PFSK-1 (cell line): ENCODE data around the gene PIEZO2.

Experiments used
- FOXP2 ChIP-seq: optimal IDR thresholded peaks from 2 replicates; pipeline ENCODE3; 2011; ENCODE audit warnings: borderline replicate concordance, control low read depth, inconsistent platforms; ENCODE audit not compliant: insufficient read depth; ENCODE audit errors: extremely low read length, extremely low read depth
- POLR2AphosphoS5 ChIP-seq: IDR thresholded peaks from 2 replicates; pipeline ENCODE4 v1.6.1; 2012; ENCODE audit warnings: low read depth, mild to moderate bottlenecking, control low read depth, low read length, moderate library complexity
- REST ChIP-seq, 2 experiments: IDR thresholded peaks; 2 replicates each; pipeline versions ENCODE4 v1.6.1 to v1.8.0; 2011 to 2012; ENCODE audit warnings: low read depth in 2 of 2, low read length in 2 of 2, control low read depth in 1 of 2, inconsistent platforms in 1 of 2, mild to moderate bottlenecking in 1 of 2, moderate library complexity in 1 of 2; ENCODE audit not compliant: insufficient read depth in 1 of 2
- SIN3A ChIP-seq: IDR thresholded peaks from 2 replicates; pipeline ENCODE4 v1.6.1; 2012; ENCODE audit warnings: mild to moderate bottlenecking, low read length, moderate library complexity, borderline replicate concordance; ENCODE audit not compliant: insufficient read depth
- TAF1 ChIP-seq: IDR thresholded peaks from 2 replicates; pipeline ENCODE4 v1.6.1; 2012; ENCODE audit warnings: low read length, control low read depth, borderline replicate concordance; ENCODE audit not compliant: insufficient read depth

PIEZO2 gene

GRCh38 chr18:11009869-11010268 lies 139.5 kb downstream of the PIEZO2 start:
- TF ChIP-seq FOXP2 (no peak), POLR2AphosphoS5 (no peak), REST (IDR thresholded peaks at IDR 0.05; ENCODE audit: insufficient read depth in 1 of 2, low read depth in 2 of 2, low read length in 2 of 2) (no peak), TAF1 (no peak), SIN3A (no peak)

DNA sequence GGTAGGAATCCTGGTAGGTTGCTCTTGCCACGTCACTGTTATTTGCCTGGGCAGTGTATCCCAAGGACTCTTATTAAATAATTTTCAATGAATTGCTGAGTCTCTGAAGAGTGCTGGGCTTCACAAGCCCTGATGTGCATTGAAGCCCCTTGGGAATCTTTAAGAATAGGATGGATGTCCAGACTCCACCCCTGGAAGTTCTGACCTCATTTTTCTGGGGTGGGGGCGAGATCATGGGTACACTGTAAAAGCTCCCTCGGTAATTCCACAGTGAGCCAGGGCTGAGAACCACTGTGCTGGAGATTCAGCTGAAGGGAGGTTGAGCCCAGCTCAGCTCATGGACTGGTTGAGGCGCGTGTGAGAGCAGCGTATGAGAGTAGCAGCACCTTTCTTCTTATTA lies 140.2 kb downstream of the PIEZO2 start:
- TF ChIP-seq POLR2AphosphoS5 (no peak), REST (IDR thresholded peaks at IDR 0.05; ENCODE audit: insufficient read depth in 1 of 2, low read depth in 2 of 2, low read length in 2 of 2) (no peak), TAF1 (no peak), FOXP2 (no peak)

DNA sequence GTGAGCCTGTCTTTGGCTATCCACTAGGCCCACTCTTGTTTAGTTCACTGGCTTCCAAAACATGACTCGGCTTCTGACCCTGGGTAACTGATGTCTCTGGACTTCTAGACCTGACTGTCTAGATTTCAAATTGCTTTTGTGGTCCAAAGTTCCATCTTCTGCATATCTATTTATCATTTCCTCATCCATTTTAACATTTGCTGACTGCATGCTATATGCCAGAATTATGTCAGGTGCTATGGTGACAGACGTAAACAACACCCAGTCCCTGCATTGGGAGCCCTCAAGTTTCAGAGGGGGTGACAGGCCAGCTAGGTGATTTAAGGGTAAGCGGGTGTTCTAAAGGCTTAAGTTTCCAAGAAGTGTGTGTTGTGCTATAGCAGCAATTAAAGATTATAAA lies 140.9 kb downstream of the PIEZO2 start:
- no peak for TF ChIP-seq TAF1
- no peak for TF ChIP-seq POLR2AphosphoS5
- TF ChIP-seq SIN3A = no peak
- TF ChIP-seq REST (IDR thresholded peaks at IDR 0.05; ENCODE audit: insufficient read depth in 1 of 2, low read depth in 2 of 2, low read length in 2 of 2) = no peak
- no peak for TF ChIP-seq FOXP2

DNA sequence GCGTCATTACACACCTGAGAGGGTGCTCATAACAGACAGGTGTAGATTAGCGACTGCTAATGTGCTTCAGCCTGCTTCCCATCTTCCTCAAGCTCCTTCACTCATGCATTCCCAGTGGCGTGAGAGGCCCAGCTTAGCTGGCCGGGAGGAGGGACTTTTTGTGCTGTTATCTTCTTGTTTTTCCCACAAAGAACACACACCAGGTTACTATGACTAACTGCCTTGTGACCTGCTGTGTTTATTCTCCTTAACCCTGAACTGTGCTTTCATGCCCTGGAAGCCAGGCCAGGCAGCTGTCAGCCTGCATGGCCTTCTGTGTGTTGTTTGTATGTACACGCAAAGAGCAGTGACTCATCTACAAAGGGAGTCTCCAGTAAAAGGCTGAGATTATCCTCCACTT lies 143.8 kb downstream of the PIEZO2 start:
- TF ChIP-seq REST (IDR thresholded peaks at IDR 0.05; ENCODE audit: insufficient read depth in 1 of 2, low read depth in 2 of 2, low read length in 2 of 2) = no peak
- no peak for TF ChIP-seq TAF1
- no peak for TF ChIP-seq SIN3A
- TF ChIP-seq POLR2AphosphoS5 = no peak
- TF ChIP-seq FOXP2 = no peak

GRCh38 chr18:11004951-11005350 lies 144.4 kb downstream of the PIEZO2 start:
- TF ChIP-seq POLR2AphosphoS5 = no peak
- TF ChIP-seq FOXP2 = no peak
- TF ChIP-seq SIN3A = no peak
- TF ChIP-seq TAF1 = no peak
